Lung (tissue), 12 donors: ENCODE data around the gene CACUL1. TPM values are rescaled to one million over a fixed set of nuclear protein-coding genes. Genes with fewer than 3 reads are reported as not detected.

Source experiments
- ATAC-seq: fragments of 200-7000 bp; cut with Tn5 transposase; one replicate; pipeline ENCODE4 v1.9.1; 2020; ENCODE audit warnings: moderate number of reproducible peaks; ENCODE audit not compliant: insufficient read depth, low FRiP score
- DNase-seq, 3 donors: peaks; one replicate each; pipeline ENCODE4 v3.0.0-alpha.2; 2013 to 2017
- H3K27ac ChIP-seq, 2 donors: one replicate each; pipeline ENCODE4 v1.5.1; 2013; ENCODE audit warnings: mild to moderate bottlenecking in 2 of 2, moderate library complexity in 2 of 2, control low read depth in 1 of 2, inconsistent platforms in 1 of 2, low read depth in 1 of 2, low read length in 1 of 2
- H3K27me3 ChIP-seq, 3 donors: one replicate each; pipeline ENCODE4 v1.5.1; 2013; ENCODE audit warnings: low read length in 2 of 3; ENCODE audit not compliant: control insufficient read depth in 3 of 3, insufficient read depth in 3 of 3
- H3K36me3 ChIP-seq, 4 donors: one replicate each; pipeline ENCODE4 v1.5.1; 2013; ENCODE audit warnings: low read length in 4 of 4, mild to moderate bottlenecking in 1 of 4, moderate library complexity in 1 of 4; ENCODE audit not compliant: control insufficient read depth in 4 of 4, insufficient read depth in 4 of 4
- H3K4me1 ChIP-seq, 5 donors: one replicate each; pipeline ENCODE4 v1.5.1; 2013; ENCODE audit warnings: low read length in 5 of 5, mild to moderate bottlenecking in 2 of 5, moderate library complexity in 1 of 5; ENCODE audit not compliant: control insufficient read depth in 5 of 5, insufficient read depth in 5 of 5
- H3K4me3 ChIP-seq: one replicate; pipeline ENCODE4 v1.5.1; 2013; ENCODE audit warnings: mild to moderate bottlenecking, control low read depth, moderate library complexity
- H3K9ac ChIP-seq, 2 donors: one replicate each; pipeline ENCODE4 v1.5.1; 2013; ENCODE audit warnings: low read length in 2 of 2, control low read depth in 1 of 2; ENCODE audit not compliant: insufficient read depth in 1 of 2
- H3K9me3 ChIP-seq, 4 donors: one replicate each; pipeline ENCODE4 v1.5.1; 2013; ENCODE audit warnings: low read length in 3 of 4, mild to moderate bottlenecking in 1 of 4, moderate library complexity in 1 of 4; ENCODE audit not compliant: control insufficient read depth in 4 of 4, insufficient read depth in 3 of 4
- CTCF ChIP-seq: IDR thresholded peaks from 2 replicates; pipeline ENCODE4 v1.5.1; 2012; ENCODE audit warnings: mild to moderate bottlenecking; ENCODE audit errors: control extremely low read depth, extremely low read depth
- WGBS, 2 donors: extraction: QIAGEN DNeasy Blood & Tissue Kit; methylation state at CpG; one replicate each; pipeline ENCODE4 v1.1.7; 2013; 5-methylcytosine and 5-hydroxymethylcytosine counted together
- polyA plus RNA-seq, 2 donors: library from polyadenylated mRNA; stranded (reverse); fragments of 200-250 nt; gene quantifications; one replicate each; pipeline ENCODE4 v1.2.1, GENCODE V29; 2013
- total RNA-seq, 2 donors: library from RNA; depleted of rRNA in 1 of 2; stranded (reverse); fragments of >200 nt in 1 of 2; gene quantifications; one replicate each; pipeline ENCODE4 v1.2.1, GENCODE V29; 2014 to 2021
- donor health status: control.
- donor health status: control.
- donor health status: Bipolar disorder and iron deficiency.
- donor health status: healthy.
- donor health status: DM: yes; HTN: yes; CAD: no.

Gene CACUL1
- total and polyA plus RNA-seq, 4 donors = 7.9 to 66.3 (median 23.0) TPM

- Histone ChIP-seq H3K9ac (no peak overlapping the region), H3K27ac (no peak overlapping the region), H3K4me1 (peaks cover 0 to 2% (median 0%) of the 10 kb centered on the region in 5 donors), H3K27me3 (no peaks in the 10 kb centered on the region), H3K9me3 (no peaks in the 10 kb centered on the region), H3K36me3 (no peaks in the 10 kb centered on the region), H3K4me3 (no peak overlapping the region)
- no peak for ATAC-seq
- no peak for TF ChIP-seq CTCF
- 89 to 97% methylated on average over 28 to 36 of the region's 36 CpGs for WGBS, 2 donors
- no peak for DNase-seq
Measured at GRCh38 chr10:118760265-118760664, 5.5 kb upstream of the CACUL1 start.

GRCh38 chr10:118758449-118758848 lies 3.7 kb upstream of the CACUL1 start:
- ATAC-seq = no peak
- TF ChIP-seq CTCF = no peak
- 59 to 87% methylated on average over 1 of the region's 1 CpG for whole genome bisulfite sequencing, 2 donors
- H3K9ac ChIP-seq = no peak overlapping the region
- H3K4me3 ChIP-seq = no peak overlapping the region
- DNase-seq = no peak
- no peak overlapping the region for H3K27ac ChIP-seq
- H3K27me3 ChIP-seq = no peaks in the 10 kb centered on the region
- peaks cover 0 to 5% (median 2%) of the 10 kb centered on the region in 5 donors for H3K4me1 ChIP-seq
- H3K36me3 ChIP-seq = peaks cover 0 to 6% (median 0%) of the 10 kb centered on the region in 4 donors
- H3K9me3 ChIP-seq = no peaks in the 10 kb centered on the region

- H3K4me3 ChIP-seq = peak overlapping the region; percentile 89
- no peak for TF ChIP-seq CTCF
- H3K4me1 ChIP-seq = peaks cover 0 to 22% (median 2%) of the 10 kb centered on the region in 5 donors
- H3K27ac ChIP-seq = peak overlapping the region; percentile 83 to 86
- H3K36me3 ChIP-seq = peaks cover 0 to 6% (median 0%) of the 10 kb centered on the region in 4 donors
- H3K9ac ChIP-seq = peak overlapping the region; percentile 33 to 71
- ATAC-seq (peak; percentile 9), DNase-seq (peak; percentile 75 to 81 (median 80))
- no peaks in the 10 kb centered on the region for H3K27me3 ChIP-seq
- 0 to 1% methylated on average over 13 to 22 of the region's 22 CpGs for WGBS, 2 donors
- no peaks in the 10 kb centered on the region for H3K9me3 ChIP-seq
Measured at GRCh38 chr10:118754229-118754555, 578 bp downstream of the CACUL1 start.
